ENCODE measurements around the gene WDR90. TPM values are rescaled to one million over a fixed set of nuclear protein-coding genes. Genes with fewer than 3 reads are reported as not detected.

WDR90 gene
- total and polyA plus RNA-seq, 2 of the 13 experiments (the other 11 are each of a cell fraction or from before 2014, with no cell fraction given) = 14.9 to 28.9 TPM

GRCh38 chr16:648781-649589 is at the start of gene WDR90 (continued):
- peak; percentile 64; the same call in 1 of the 2 replicates for TF ChIP-seq ELK4 (CRISPR knock-in tag; IDR thresholded peaks at IDR 0.05; ENCODE audit: borderline replicate concordance)
- 0 out of 2 replicates have a peak, but pooled peaks have one; percentile 58 for TF ChIP-seq ZBTB26 (CRISPR knock-in tag; IDR thresholded peaks at IDR 0.05; ENCODE audit: borderline replicate concordance)
- TF ChIP-seq MED1 (CRISPR knock-in tag; IDR thresholded peaks at IDR 0.05) = peak; percentile 85
- TF ChIP-seq CENPX (CRISPR knock-in tag; IDR thresholded peaks at IDR 0.05) = no peak
- peak; percentile 69; the same call in 1 of the 2 replicates for TF ChIP-seq ZNF264 (CRISPR knock-in tag; IDR thresholded peaks at IDR 0.05)
- TF ChIP-seq AGO2 (optimal IDR thresholded peaks at IDR 0.05; ENCODE audit: low read depth, low read length) = peak; percentile 99
- no peak for TF ChIP-seq TERF1 (CRISPR knock-in tag; IDR thresholded peaks at IDR 0.05)
- 0 out of 2 replicates have a peak, but pooled peaks have one; percentile 39 for TF ChIP-seq ZNF790 (CRISPR knock-in tag; IDR thresholded peaks at IDR 0.05; ENCODE audit: borderline replicate concordance)
- peak; percentile 86; the same call in 1 of the 2 replicates for TF ChIP-seq ZNF451 (CRISPR knock-in tag; IDR thresholded peaks at IDR 0.05)
- TF ChIP-seq JUN (CRISPR knock-in tag; IDR thresholded peaks at IDR 0.05) = 0 out of 2 replicates have a peak, but pooled peaks have one; percentile 44
- TF ChIP-seq SSRP1 (CRISPR knock-in tag; IDR thresholded peaks at IDR 0.05) = no peak
- TF ChIP-seq HMGXB4 (CRISPR knock-in tag; IDR thresholded peaks at IDR 0.05; ENCODE audit: borderline replicate concordance in 1 of 2, low read depth in 1 of 2) = peak; percentile 62 to 88
- no peak for TF ChIP-seq IRF1 (CRISPR knock-in tag; IDR thresholded peaks at IDR 0.05; ENCODE audit: low read depth)
- TF ChIP-seq ZNF564 (CRISPR knock-in tag; IDR thresholded peaks at IDR 0.05) = peak; percentile 69; the same call in 1 of the 2 replicates
- peak; percentile 49; the same call in 1 of the 2 replicates for TF ChIP-seq SIX4 (CRISPR knock-in tag; IDR thresholded peaks at IDR 0.05)
- peak; percentile 98 for TF ChIP-seq ZC3H13 (CRISPR knock-in tag; IDR thresholded peaks at IDR 0.05)
- peak; percentile 71; the same call in 1 of the 2 replicates for TF ChIP-seq FOXK1 (CRISPR knock-in tag; IDR thresholded peaks at IDR 0.05; ENCODE audit: borderline replicate concordance, low read depth)
